ENCODE data around the gene CAMTA1.

CAMTA1 gene

GRCh38 chr1:7385471-7386225 lies 600.4 kb downstream of the CAMTA1 start:
- DNase-seq, result no peak

- no peak for DNase-seq
These were observed 601.2 kb downstream of the CAMTA1 start for GRCh38 chr1:7386226-7387052.

GRCh38 chr1:7387053-7387927 lies 602.0 kb downstream of the CAMTA1 start:
- DNase-seq, result no peak

- DNase-seq, result no peak
These were observed 602.9 kb downstream of the CAMTA1 start for GRCh38 chr1:7388141-7388487.

GRCh38 chr1:7388488-7389185 lies 603.4 kb downstream of the CAMTA1 start:
- DNase-seq, result no peak

GRCh38 chr1:7389201-7389905 lies 604.1 kb downstream of the CAMTA1 start:
- no peak for DNase-seq

- no peak for DNase-seq
These were observed 604.8 kb downstream of the CAMTA1 start for GRCh38 chr1:7389906-7390603.

GRCh38 chr1:7390604-7391000 lies 605.3 kb downstream of the CAMTA1 start:
- DNase-seq, result no peak

- no peak for DNase-seq
These were observed 607.9 kb downstream of the CAMTA1 start for GRCh38 chr1:7393136-7393535.

GRCh38 chr1:7395251-7395650 lies 610.0 kb downstream of the CAMTA1 start:
- no peak for DNase-seq

- DNase-seq, result no peak
These were observed 613.7 kb downstream of the CAMTA1 start for GRCh38 chr1:7398982-7399381.

- no peak for DNase-seq
These were observed 614.4 kb downstream of the CAMTA1 start for GRCh38 chr1:7399514-7400125.

- no peak for DNase-seq
These were observed 615.3 kb downstream of the CAMTA1 start for GRCh38 chr1:7400566-7400965.

GRCh38 chr1:7401814-7402547 lies 616.7 kb downstream of the CAMTA1 start:
- no peak for DNase-seq

GRCh38 chr1:7402548-7402850 lies 617.2 kb downstream of the CAMTA1 start:
- DNase-seq, result no peak

- no peak for DNase-seq
These were observed 618.2 kb downstream of the CAMTA1 start for GRCh38 chr1:7403265-7404045.

GRCh38 chr1:7404046-7404742 lies 618.9 kb downstream of the CAMTA1 start:
- no peak for DNase-seq

GRCh38 chr1:7405844-7406500 lies 620.7 kb downstream of the CAMTA1 start:
- DNase-seq, result no peak

All from MV-4-11 (cell line).